IPS-15b (cell line): ENCODE measurements around the gene IKBKE.

Source experiments
- H3K27me3 ChIP-seq: one replicate; pipeline ENCODE4 v1.6.1; 2013; ENCODE audit warnings: low read length; ENCODE audit not compliant: control insufficient read depth, insufficient read depth
- H3K36me3 ChIP-seq: one replicate; pipeline ENCODE4 v1.6.1; 2013; ENCODE audit warnings: low read length; ENCODE audit not compliant: control insufficient read depth, insufficient read depth
- H3K4me1 ChIP-seq: one replicate; pipeline ENCODE4 v1.6.1; 2013; ENCODE audit warnings: mild to moderate bottlenecking, low read length; ENCODE audit not compliant: control insufficient read depth, insufficient read depth
- H3K4me3 ChIP-seq: one replicate; pipeline ENCODE4 v1.5.1; 2013; ENCODE audit warnings: low read depth, low read length
- H3K9ac ChIP-seq: one replicate; pipeline ENCODE4 v1.6.1; 2013; ENCODE audit warnings: low read depth, mild to moderate bottlenecking, low read length
- H3K9me3 ChIP-seq: one replicate; pipeline ENCODE4 v1.6.1; 2013; ENCODE audit warnings: mild to moderate bottlenecking, low read length; ENCODE audit not compliant: control insufficient read depth, insufficient read depth

IKBKE gene

GRCh38 chr1:206445116-206445515 lies 25.2 kb upstream of the IKBKE start:
- H3K9ac ChIP-seq: no peak overlapping the region
- H3K27me3 ChIP-seq: no peaks in the 10 kb centered on the region
- no peaks in the 10 kb centered on the region for H3K4me1 ChIP-seq
- H3K4me3 ChIP-seq: no peak overlapping the region
- no peaks in the 10 kb centered on the region for H3K9me3 ChIP-seq
- H3K36me3 ChIP-seq: peaks cover 14% of the 10 kb centered on the region

GRCh38 chr1:206445911-206446356 lies 24.3 kb upstream of the IKBKE start:
- no peak overlapping the region for H3K9ac ChIP-seq
- H3K36me3 ChIP-seq: peaks cover 20% of the 10 kb centered on the region
- H3K4me1 ChIP-seq: no peaks in the 10 kb centered on the region
- no peak overlapping the region for H3K4me3 ChIP-seq
- H3K27me3 ChIP-seq: no peaks in the 10 kb centered on the region
- no peaks in the 10 kb centered on the region for H3K9me3 ChIP-seq

- no peak overlapping the region for H3K4me3 ChIP-seq
- no peaks in the 10 kb centered on the region for H3K9me3 ChIP-seq
- H3K27me3 ChIP-seq: no peaks in the 10 kb centered on the region
- H3K36me3 ChIP-seq: peaks cover 26% of the 10 kb centered on the region
- H3K9ac ChIP-seq: no peak overlapping the region
- H3K4me1 ChIP-seq: no peaks in the 10 kb centered on the region
Observed at GRCh38 chr1:206446688-206447421, 23.4 kb upstream of the IKBKE start.

GRCh38 chr1:206447422-206447765 lies 22.9 kb upstream of the IKBKE start:
- Histone ChIP-seq H3K27me3 (no peaks in the 10 kb centered on the region), H3K9me3 (no peaks in the 10 kb centered on the region), H3K36me3 (peaks cover 28% of the 10 kb centered on the region), H3K4me3 (no peak overlapping the region), H3K4me1 (no peaks in the 10 kb centered on the region), H3K9ac (no peak overlapping the region)

- Histone ChIP-seq H3K36me3 (peaks cover 28% of the 10 kb centered on the region), H3K4me3 (no peak overlapping the region), H3K9me3 (no peaks in the 10 kb centered on the region), H3K4me1 (no peaks in the 10 kb centered on the region), H3K27me3 (no peaks in the 10 kb centered on the region), H3K9ac (no peak overlapping the region)
Observed at GRCh38 chr1:206447792-206448191, 22.5 kb upstream of the IKBKE start.

GRCh38 chr1:206448471-206448870 lies 21.8 kb upstream of the IKBKE start:
- no peak overlapping the region for H3K4me3 ChIP-seq
- H3K27me3 ChIP-seq: no peaks in the 10 kb centered on the region
- H3K9me3 ChIP-seq: no peaks in the 10 kb centered on the region
- H3K36me3 ChIP-seq: peaks cover 33% of the 10 kb centered on the region
- no peak overlapping the region for H3K9ac ChIP-seq
- no peaks in the 10 kb centered on the region for H3K4me1 ChIP-seq

GRCh38 chr1:206449565-206449964 lies 20.7 kb upstream of the IKBKE start:
- H3K27me3 ChIP-seq: no peaks in the 10 kb centered on the region
- H3K9ac ChIP-seq: no peak overlapping the region
- no peaks in the 10 kb centered on the region for H3K9me3 ChIP-seq
- H3K36me3 ChIP-seq: peaks cover 33% of the 10 kb centered on the region
- H3K4me3 ChIP-seq: no peak overlapping the region
- peaks cover 4% of the 10 kb centered on the region for H3K4me1 ChIP-seq

GRCh38 chr1:206450281-206450680 lies 20.0 kb upstream of the IKBKE start:
- Histone ChIP-seq H3K4me3 (no peak overlapping the region), H3K4me1 (peaks cover 6% of the 10 kb centered on the region), H3K27me3 (no peaks in the 10 kb centered on the region), H3K9ac (no peak overlapping the region), H3K9me3 (no peaks in the 10 kb centered on the region), H3K36me3 (peaks cover 39% of the 10 kb centered on the region)

- Histone ChIP-seq H3K9me3 (no peaks in the 10 kb centered on the region), H3K27me3 (no peaks in the 10 kb centered on the region), H3K36me3 (peaks cover 36% of the 10 kb centered on the region), H3K4me1 (peaks cover 8% of the 10 kb centered on the region), H3K4me3 (no peak overlapping the region), H3K9ac (no peak overlapping the region)
Observed at GRCh38 chr1:206451134-206451686, 19.1 kb upstream of the IKBKE start.

- Histone ChIP-seq H3K9ac (no peak overlapping the region), H3K27me3 (no peaks in the 10 kb centered on the region), H3K36me3 (peaks cover 27% of the 10 kb centered on the region), H3K9me3 (no peaks in the 10 kb centered on the region), H3K4me3 (no peak overlapping the region), H3K4me1 (peaks cover 8% of the 10 kb centered on the region)
Observed at GRCh38 chr1:206453111-206453510, 17.2 kb upstream of the IKBKE start.

- Histone ChIP-seq H3K36me3 (peaks cover 31% of the 10 kb centered on the region), H3K4me3 (no peak overlapping the region), H3K9me3 (no peaks in the 10 kb centered on the region), H3K4me1 (peaks cover 8% of the 10 kb centered on the region), H3K27me3 (no peaks in the 10 kb centered on the region), H3K9ac (no peak overlapping the region)
Observed at GRCh38 chr1:206455289-206455665, 15.0 kb upstream of the IKBKE start.

- no peaks in the 10 kb centered on the region for H3K27me3 ChIP-seq
- H3K9ac ChIP-seq: no peak overlapping the region
- H3K9me3 ChIP-seq: no peaks in the 10 kb centered on the region
- peaks cover 26% of the 10 kb centered on the region for H3K36me3 ChIP-seq
- H3K4me3 ChIP-seq: no peak overlapping the region
- peaks cover 8% of the 10 kb centered on the region for H3K4me1 ChIP-seq
Observed at GRCh38 chr1:206455666-206456344, 14.5 kb upstream of the IKBKE start.
